ENCODE data around the gene FHIP2A. TPM values are rescaled to one million over a fixed set of nuclear protein-coding genes. Genes with fewer than 3 reads are reported as not detected.

The FHIP2A gene
- total RNA-seq, 1 experiment from 2014 or later: 20.7 TPM

- no peak overlapping the region for H2AFZ ChIP-seq (ENCODE audit: low read depth, low read length, poor library complexity, severe bottlenecking)
- ATAC-seq (no peak), DNase-seq (ENCODE audit: low read depth, low spot score) (no peak)
- no peak overlapping the region for H3K27ac ChIP-seq (ENCODE audit: low read depth, low read length)
- H3K4me3 ChIP-seq (replicated peaks in 1 of 2; ENCODE audit: low read depth in 1 of 2, low read length in 2 of 2): no peak overlapping the region
- H4K20me1 ChIP-seq (ENCODE audit: insufficient read depth): no peaks in the 10 kb centered on the region
- H3K9me3 ChIP-seq (ENCODE audit: control insufficient read depth in 1 of 2, insufficient read depth in 1 of 2, low read depth in 1 of 2, low read length in 2 of 2): no peaks in the 10 kb centered on the region
- no peak overlapping the region for H3K4me2 ChIP-seq (ENCODE audit: low read length)
- no TSS peak for BruUV-seq (replicated peaks)
- no peaks in the 10 kb centered on the region for H3K27me3 ChIP-seq (ENCODE audit: insufficient read depth, low read length)
- H3K9me2 ChIP-seq (ENCODE audit: insufficient read depth): no peaks in the 10 kb centered on the region
- CTCF ChIA-PET: no interaction called here
- RAD21 ChIA-PET (ENCODE audit: low non-redundant PET in 1 of 2, low total read pairs in 2 of 2, uncharacterized antibody in 2 of 2, unreplicated experiment in 2 of 2): no interaction called here
- TF ChIP-seq CBX3 (IDR thresholded peaks at IDR 0.05; ENCODE audit: low read depth) (no peak), CEBPB (IDR thresholded peaks at IDR 0.05; ENCODE audit: low read depth) (no peak)
- no peaks in the 10 kb centered on the region for H3K4me1 ChIP-seq (ENCODE audit: control insufficient read depth in 1 of 2, insufficient read depth in 2 of 2, low read length in 2 of 2)
- POLR2A ChIA-PET: no interaction called here
- H3K79me2 ChIP-seq (ENCODE audit: insufficient read depth, low read length): no peaks in the 10 kb centered on the region
- H3K36me3 ChIP-seq (ENCODE audit: control insufficient read depth in 1 of 2, insufficient read depth in 2 of 2, low read length in 2 of 2): no peaks in the 10 kb centered on the region
- intact Hi-C loops (cut with micrococcal nuclease): no loop called here
- no peak overlapping the region for H3K9ac ChIP-seq (ENCODE audit: low read length)
These were observed 19.4 kb upstream of the FHIP2A start for GRCh38 chr10:114802177-114802576.

GRCh38 chr10:114806562-114807391, 14.8 kb upstream of the FHIP2A start:
- no peak for DNase-seq (ENCODE audit: low read depth, low spot score)
- ChIA-PET RAD21 (ENCODE audit: low non-redundant PET in 1 of 2, low total read pairs in 2 of 2, uncharacterized antibody in 2 of 2, unreplicated experiment in 2 of 2) (no interaction called here), POLR2A (no interaction called here), CTCF (no interaction called here)
- Histone ChIP-seq H3K4me3 (replicated peaks in 1 of 2; ENCODE audit: low read depth in 1 of 2, low read length in 2 of 2) (no peak overlapping the region), H3K27ac (ENCODE audit: low read depth, low read length) (no peak overlapping the region), H3K36me3 (ENCODE audit: control insufficient read depth in 1 of 2, insufficient read depth in 2 of 2, low read length in 2 of 2) (no peaks in the 10 kb centered on the region), H2AFZ (ENCODE audit: low read depth, low read length, poor library complexity, severe bottlenecking) (no peak overlapping the region), H3K27me3 (ENCODE audit: insufficient read depth, low read length) (no peaks in the 10 kb centered on the region), H3K4me2 (ENCODE audit: low read length) (no peak overlapping the region), H3K9ac (ENCODE audit: low read length) (no peak overlapping the region), H3K9me2 (ENCODE audit: insufficient read depth) (no peaks in the 10 kb centered on the region), H3K9me3 (ENCODE audit: control insufficient read depth in 1 of 2, insufficient read depth in 1 of 2, low read depth in 1 of 2, low read length in 2 of 2) (peaks cover 0 to 4% of the 10 kb centered on the region in 2 experiments; a peak in 1 of 4 replicates), H4K20me1 (ENCODE audit: insufficient read depth) (no peaks in the 10 kb centered on the region), H3K79me2 (ENCODE audit: insufficient read depth, low read length) (no peaks in the 10 kb centered on the region), H3K4me1 (ENCODE audit: control insufficient read depth in 1 of 2, insufficient read depth in 2 of 2, low read length in 2 of 2) (no peaks in the 10 kb centered on the region)
- intact Hi-C loops (cut with micrococcal nuclease): no loop called here
- no TSS peak for BruUV-seq (replicated peaks)
- no peak for TF ChIP-seq CEBPB (IDR thresholded peaks at IDR 0.05; ENCODE audit: low read depth)
- no peak for TF ChIP-seq POLR2AphosphoS5 (IDR thresholded peaks at IDR 0.05; ENCODE audit: low read depth, low read length)
- no peak for TF ChIP-seq SIN3A (IDR thresholded peaks at IDR 0.05; ENCODE audit: low read depth)
- TF ChIP-seq RAD21 (IDR thresholded peaks at IDR 0.05; ENCODE audit: low read depth): no peak
- TF ChIP-seq ZFX (IDR thresholded peaks at IDR 0.05): no peak
- TF ChIP-seq TCF7L2 (IDR thresholded peaks at IDR 0.05; ENCODE audit: borderline replicate concordance, extremely low read depth, insufficient read depth, insufficient read length): no peak
- no peak for TF ChIP-seq MAX (IDR thresholded peaks at IDR 0.05)
- no peak for TF ChIP-seq ZNF274 (IDR thresholded peaks at IDR 0.05; ENCODE audit: low read depth, low read length)
- TF ChIP-seq EZH2 (IDR thresholded peaks at IDR 0.05): no peak
- TF ChIP-seq EGR1 (IDR thresholded peaks at IDR 0.05; ENCODE audit: low read depth): no peak
- TF ChIP-seq ELF1 (IDR thresholded peaks at IDR 0.05; ENCODE audit: borderline replicate concordance, low read depth): no peak
- no peak for TF ChIP-seq CTCF (IDR thresholded peaks at IDR 0.05 in 2 of 3, conservative IDR thresholded peaks at IDR 0.05 in 1 of 3; ENCODE audit: borderline replicate concordance in 1 of 3, insufficient read depth in 1 of 3, low read depth in 2 of 3, low read length in 2 of 3)
- ATAC-seq: no peak
